ENCODE data around the gene RYR1.
"Not testable (repeated sequence)": the region's sequence is repeated elsewhere in the genome, so short reads cannot be mapped to it uniquely, and the experiment has no call there.

Gene RYR1

DNA sequence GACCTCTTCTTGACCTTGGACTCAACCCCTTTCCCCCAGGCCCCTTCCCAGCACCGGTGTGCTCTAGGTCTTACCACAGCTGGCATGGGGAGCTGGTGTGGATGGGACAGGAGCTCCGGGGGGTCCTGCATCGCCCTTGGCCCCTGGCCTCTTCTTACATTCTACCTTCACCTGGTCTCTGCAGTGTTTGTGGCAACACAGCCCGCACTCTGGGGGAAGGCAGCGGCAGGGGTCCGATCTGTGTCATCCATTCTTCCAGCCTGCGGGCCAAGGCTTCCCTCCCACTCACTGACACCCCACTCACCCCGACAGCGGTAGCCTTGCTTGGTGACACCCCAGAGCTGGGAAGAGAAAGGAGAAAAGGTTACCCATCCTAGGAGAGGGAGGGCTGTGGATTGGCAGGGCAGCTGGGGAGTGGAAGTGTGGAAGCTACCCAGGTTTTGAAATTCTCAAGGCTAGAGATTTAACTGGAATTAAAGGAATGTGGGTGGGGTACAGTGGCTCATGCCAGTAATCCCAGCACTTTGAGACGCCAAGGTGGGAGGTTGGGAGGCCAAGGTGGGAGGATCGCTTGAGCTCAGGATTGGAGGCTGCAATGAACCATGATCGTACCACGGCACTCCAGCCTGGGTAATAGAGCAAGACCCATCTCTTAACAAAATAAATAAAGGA lies 22.3 kb upstream of the RYR1 start:
- no peak for DNase-seq (ENCODE audit: low read depth)
- no peak overlapping the region for H3K4me3 ChIP-seq (replicated peaks; ENCODE audit: low read depth, low read length)
- TF ChIP-seq, protein P1, sequence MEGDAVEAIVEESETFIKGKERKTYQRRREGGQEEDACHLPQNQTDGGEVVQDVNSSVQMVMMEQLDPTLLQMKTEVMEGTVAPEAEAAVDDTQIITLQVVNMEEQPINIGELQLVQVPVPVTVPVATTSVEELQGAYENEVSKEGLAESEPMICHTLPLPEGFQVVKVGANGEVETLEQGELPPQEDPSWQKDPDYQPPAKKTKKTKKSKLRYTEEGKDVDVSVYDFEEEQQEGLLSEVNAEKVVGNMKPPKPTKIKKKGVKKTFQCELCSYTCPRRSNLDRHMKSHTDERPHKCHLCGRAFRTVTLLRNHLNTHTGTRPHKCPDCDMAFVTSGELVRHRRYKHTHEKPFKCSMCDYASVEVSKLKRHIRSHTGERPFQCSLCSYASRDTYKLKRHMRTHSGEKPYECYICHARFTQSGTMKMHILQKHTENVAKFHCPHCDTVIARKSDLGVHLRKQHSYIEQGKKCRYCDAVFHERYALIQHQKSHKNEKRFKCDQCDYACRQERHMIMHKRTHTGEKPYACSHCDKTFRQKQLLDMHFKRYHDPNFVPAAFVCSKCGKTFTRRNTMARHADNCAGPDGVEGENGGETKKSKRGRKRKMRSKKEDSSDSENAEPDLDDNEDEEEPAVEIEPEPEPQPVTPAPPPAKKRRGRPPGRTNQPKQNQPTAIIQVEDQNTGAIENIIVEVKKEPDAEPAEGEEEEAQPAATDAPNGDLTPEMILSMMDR (IDR thresholded peaks at IDR 0.05; ENCODE audit: low read length, missing control alignments), result no peak

DNA sequence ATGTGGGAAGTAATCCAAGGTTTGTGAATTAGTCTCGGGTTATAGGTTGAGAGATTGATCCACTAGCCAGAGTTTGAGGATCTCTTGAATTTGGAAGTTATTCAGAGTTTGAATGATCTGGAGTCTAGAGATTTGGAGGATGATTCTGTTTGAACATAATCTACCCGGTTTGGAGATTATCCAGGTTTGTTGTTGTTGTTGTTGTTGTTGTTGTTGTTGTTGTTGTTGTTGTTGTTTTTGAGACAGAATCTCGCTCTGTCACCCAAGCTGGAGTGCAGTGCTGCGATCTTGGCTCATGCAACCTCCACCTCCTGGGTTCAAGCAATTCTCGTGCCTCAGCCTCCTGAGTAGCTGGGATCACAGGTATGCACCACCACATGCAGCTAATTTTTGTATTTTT lies 21.6 kb upstream of the RYR1 start:
- not testable (repeated sequence) for H3K4me3 ChIP-seq (replicated peaks; ENCODE audit: low read depth, low read length); DNase-seq (ENCODE audit: low read depth)

DNA sequence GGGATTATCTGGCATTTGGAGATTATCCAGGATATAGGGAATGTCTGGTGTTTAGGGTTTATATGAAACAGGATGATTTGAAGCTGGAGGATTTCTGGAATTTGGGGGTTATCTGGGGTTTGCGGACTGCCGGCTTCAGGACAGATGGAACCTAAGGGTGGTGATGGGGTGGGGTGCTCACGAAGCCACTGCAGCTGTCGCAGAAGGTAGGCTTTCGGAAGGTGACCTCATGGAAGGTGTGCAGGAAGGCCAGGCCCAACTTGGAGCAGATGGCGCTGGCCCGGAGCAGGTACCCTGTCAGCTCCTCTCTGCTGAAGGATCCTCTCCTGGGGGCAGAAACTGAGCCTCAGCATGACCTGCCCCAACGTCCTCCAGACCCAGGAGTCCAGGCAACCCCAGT lies 21.0 kb upstream of the RYR1 start:
- TF ChIP-seq, protein P1 (IDR thresholded peaks at IDR 0.05; ENCODE audit: low read length, missing control alignments), result no peak
- no peak overlapping the region for H3K4me3 ChIP-seq (replicated peaks; ENCODE audit: low read depth, low read length)
- no peak for DNase-seq (ENCODE audit: low read depth)

DNA sequence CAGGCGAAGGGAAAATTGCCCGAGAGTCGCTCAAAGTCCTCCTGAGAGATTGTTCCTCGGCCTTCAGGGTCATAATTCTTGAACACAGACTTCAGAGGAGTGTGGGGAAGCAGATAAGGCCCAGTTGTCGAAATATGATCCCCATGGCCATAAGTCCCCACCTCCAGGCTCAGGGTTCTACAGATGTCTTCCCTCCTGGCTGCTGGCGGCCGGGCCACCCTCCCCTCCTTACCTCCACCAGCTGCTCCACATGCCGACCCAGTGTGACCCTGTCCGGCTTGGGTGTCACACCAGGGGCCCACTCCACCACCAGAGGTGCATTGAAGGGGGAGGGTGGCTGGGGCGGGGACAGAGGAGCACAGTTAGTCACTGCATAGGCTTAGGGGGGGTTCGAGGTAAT lies 20.5 kb upstream of the RYR1 start:
- TF ChIP-seq, protein P1 (IDR thresholded peaks at IDR 0.05; ENCODE audit: low read length, missing control alignments), result no peak
- DNase-seq (ENCODE audit: low read depth), result no peak
- no peak overlapping the region for H3K4me3 ChIP-seq (replicated peaks; ENCODE audit: low read depth, low read length)

DNA sequence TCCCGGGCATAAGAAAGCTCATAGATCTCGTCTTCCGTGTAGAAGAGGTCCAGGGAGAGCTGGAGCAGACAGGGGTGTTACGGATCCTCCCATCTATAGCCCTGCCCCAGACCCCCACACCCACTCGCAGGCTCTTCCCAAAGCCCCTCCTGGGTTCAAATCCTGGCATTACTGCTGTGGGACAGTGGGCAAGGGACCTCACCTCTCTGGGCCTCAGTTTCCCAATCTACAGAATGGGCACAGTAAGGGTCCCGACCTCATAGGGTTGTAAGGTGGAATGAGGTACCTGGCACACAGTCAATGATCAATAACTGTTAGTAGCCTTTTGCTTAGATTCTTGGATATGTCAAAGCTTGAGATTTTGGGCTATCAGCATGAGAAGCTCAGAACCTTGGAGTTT lies 20.1 kb upstream of the RYR1 start:
- DNase-seq (ENCODE audit: low read depth), result no peak
- TF ChIP-seq, protein P1 (IDR thresholded peaks at IDR 0.05; ENCODE audit: low read length, missing control alignments), result no peak

DNA sequence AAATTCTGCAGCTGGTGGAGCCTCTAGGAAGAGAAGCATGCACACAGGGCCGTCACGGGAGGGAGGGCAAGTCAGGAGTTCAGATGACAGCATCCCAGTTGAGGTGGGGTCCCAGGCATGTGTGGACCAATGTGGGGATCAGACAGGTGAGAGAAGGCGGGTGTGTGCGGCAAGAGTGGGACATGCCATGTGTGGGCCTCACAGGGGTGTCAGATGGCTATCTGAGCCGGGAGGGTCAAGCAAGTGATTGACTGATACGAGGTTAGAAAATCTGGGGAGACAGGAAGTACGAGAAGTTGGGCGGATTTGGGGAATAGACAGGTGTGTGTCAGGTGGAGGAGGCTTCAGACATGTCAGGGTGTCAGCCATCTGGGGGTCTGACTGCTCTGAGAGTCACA lies 16.3 kb upstream of the RYR1 start:
- no peak overlapping the region for H3K4me3 ChIP-seq (replicated peaks; ENCODE audit: low read depth, low read length)
- TF ChIP-seq, protein P1 (IDR thresholded peaks at IDR 0.05; ENCODE audit: low read length, missing control alignments), result no peak
- no peak for DNase-seq (ENCODE audit: low read depth)

More for the DNA sequence above, 20.1 kb upstream of the RYR1 start:
- H3K4me3 ChIP-seq (replicated peaks; ENCODE audit: low read depth, low read length), result no peak overlapping the region

DNA sequence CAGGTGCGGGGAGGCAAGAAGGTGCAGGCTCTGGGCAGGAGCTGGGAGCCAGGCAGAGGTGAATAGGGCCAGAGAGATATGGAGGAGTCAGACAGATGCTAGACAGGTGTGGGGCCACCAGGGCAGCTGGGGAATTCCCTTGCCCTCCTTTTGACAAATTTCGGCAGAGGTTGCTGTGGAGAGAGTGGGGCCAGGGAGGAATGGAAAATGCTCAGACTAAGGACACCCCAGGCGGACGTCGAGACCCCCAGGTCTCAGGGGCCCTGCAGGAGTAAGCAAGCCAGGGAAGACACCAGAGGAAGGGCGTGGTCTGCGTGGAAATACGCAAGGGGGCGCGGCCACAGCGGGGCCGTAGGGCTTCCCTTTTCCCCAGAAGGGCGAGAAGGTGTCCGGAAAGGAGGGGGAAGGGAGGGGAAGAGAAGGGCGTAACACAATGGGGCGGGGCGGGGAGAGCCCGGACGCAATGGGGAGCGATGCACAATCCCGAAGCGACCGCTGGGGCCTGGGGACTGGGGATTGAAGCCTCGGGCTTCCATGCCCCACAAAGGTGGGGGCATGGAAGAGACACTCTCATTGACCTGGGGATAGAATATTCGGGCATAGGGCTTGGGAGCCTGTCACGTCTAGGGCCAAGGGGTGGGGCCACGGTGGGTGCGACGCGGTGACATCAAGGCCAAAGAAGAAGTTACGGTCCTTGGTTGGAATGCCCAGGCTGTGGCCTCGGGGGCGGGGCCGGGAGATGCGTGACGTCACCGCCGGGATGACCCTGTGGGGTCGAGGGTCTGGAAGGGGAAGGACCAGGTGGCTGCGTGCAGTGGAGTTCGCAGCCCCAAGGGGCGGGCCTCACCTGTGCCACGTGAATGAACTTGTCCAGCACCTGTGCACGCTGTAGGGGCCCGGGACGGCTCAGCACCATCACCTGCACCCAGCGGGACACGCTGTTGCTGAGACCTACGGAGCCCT lies 15.7 kb upstream of the RYR1 start:
- TF ChIP-seq, protein P1 (IDR thresholded peaks at IDR 0.05; ENCODE audit: low read length, missing control alignments), result no peak
- no peak for DNase-seq (ENCODE audit: low read depth)
- H3K4me3 ChIP-seq (replicated peaks; ENCODE audit: low read depth, low read length), result no peak overlapping the region
